Astrocyte of the spinal cord (primary cell): ENCODE data around the gene TENM3.

Experiments
- DNase-seq: peaks from one replicate; pipeline ENCODE4 v3.0.0; 2011; ENCODE audit warnings: low read depth, low spot score
- H3K4me3 ChIP-seq: 2 replicates; pipeline ENCODE4 v1.5.1; 2011; ENCODE audit warnings: low read depth, mild to moderate bottlenecking, low read length, moderate library complexity
- CTCF ChIP-seq: IDR thresholded peaks from 2 replicates; pipeline ENCODE4 v1.5.1; 2012; ENCODE audit warnings: low read depth, mild to moderate bottlenecking, low read length, inconsistent platforms
- in situ Hi-C: cut with HindIII; loops from 2 replicates; pipeline ENCODE4 v1.10.0; 2017; ENCODE audit warnings: low sequenced_read_pairs

The TENM3 gene

GRCh38 chr4:182257016-182257415 lies 13.8 kb downstream of the TENM3 start:
- no peak for DNase-seq
- no peak for TF ChIP-seq CTCF
- in situ Hi-C loops = no loop called here
- H3K4me3 ChIP-seq = no peak overlapping the region

- no peak for DNase-seq
- TF ChIP-seq CTCF = no peak
- H3K4me3 ChIP-seq = no peak overlapping the region
- in situ Hi-C loops = no loop called here
Measured at GRCh38 chr4:182257503-182257902, 14.3 kb downstream of the TENM3 start.

DNA sequence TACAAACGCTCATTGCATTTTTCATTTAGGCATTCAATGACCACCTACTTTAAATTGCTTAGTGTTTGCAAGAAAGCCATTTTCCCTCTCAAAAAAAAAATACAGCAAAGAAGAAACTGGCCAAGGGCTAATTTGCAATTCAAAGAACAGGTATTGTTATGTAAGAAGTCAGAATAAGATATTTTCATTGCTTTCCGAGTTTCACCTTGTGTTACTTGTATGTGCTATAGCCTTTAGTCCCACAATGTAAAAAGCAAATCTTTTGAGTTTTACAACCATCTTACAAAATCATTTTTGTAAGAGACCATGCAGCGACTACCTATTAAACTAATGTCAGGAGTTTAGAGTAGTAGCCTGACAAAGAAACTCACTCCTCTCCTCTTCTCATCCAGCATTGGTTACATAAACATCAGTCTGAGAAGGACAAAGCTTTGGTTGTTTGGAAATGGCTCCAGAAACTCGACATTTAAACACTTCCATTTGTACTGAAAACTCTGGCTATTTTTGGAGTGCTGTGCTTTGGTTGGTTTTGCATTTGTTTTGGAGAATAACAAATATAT lies 15.3 kb downstream of the TENM3 start:
- no peak for DNase-seq
- no peak overlapping the region for H3K4me3 ChIP-seq
- no peak for TF ChIP-seq CTCF
- in situ Hi-C loops = no loop called here

DNA sequence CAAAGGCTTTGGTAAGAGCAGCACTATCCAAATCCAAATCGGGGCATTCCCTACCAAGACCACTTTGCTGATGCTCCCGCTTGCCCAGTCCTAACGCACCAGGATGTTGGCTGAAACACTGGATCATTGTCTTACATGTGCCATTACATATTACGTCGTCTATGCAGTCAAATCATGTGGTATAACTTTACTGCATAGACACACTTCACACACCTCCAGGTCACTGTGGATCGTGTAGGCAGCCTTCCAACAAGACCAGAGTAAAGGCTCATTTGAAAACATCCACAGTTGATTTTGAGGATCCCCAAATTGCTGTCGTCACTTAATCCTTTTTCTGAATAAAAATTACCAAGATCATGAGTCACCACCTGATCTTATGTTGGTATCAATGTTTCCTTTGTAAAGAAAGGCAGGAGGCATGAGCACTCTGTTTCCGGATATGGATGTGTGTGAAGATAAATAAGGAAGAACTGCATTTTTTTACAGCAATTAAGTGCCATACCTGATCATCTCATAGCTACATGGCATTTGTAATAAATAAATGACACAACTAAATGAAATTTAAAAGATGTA lies 18.5 kb downstream of the TENM3 start:
- no peak overlapping the region for H3K4me3 ChIP-seq
- DNase-seq = no peak
- in situ Hi-C loops = no loop called here
- TF ChIP-seq CTCF = no peak

- H3K4me3 ChIP-seq = no peak overlapping the region
- no peak for DNase-seq
- no peak for TF ChIP-seq CTCF
- in situ Hi-C loops = no loop called here
Measured at GRCh38 chr4:182263562-182263961, 20.4 kb downstream of the TENM3 start.

DNA sequence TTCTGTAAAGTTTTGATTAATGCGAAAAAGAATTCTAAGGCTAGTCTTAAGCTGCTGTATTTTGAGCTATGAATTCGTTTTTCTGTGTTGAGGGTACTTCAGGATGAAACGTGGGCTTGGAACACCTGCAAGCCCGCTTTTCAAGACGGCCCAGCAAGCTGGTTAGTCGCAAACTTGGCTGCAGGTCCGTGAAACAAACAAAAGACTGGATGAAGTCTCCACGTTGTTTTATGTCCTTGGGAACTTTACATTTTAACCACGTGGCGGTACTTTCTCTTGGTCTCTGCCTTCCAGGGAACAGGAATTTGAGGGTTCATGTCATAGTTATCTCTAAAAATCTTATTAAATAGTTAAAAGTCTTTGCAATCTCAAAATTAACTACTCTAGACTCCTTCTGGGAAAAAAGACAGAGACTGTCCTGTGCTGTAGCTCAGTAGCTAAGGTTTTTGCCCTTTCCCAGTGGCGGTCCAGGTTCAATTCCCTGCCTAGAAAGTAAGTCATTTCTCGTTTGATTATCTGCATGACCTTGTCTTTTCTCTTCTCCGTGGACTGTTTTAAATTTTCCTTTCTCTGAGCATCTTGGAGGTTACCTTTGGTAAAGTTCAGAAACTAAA lies 21.0 kb downstream of the TENM3 start:
- in situ Hi-C loops = no loop called here
- H3K4me3 ChIP-seq = no peak overlapping the region
- no peak for TF ChIP-seq CTCF
- no peak for DNase-seq
